ENCODE results near the gene EXT2.
A peak's percentile ranks its signal among the peaks of the same experiment; 100 is the strongest.

Gene EXT2

GRCh38 chr11:44088377-44088776 lies 7.1 kb upstream of the EXT2 start:
- no peak for DNase-seq

GRCh38 chr11:44088871-44089270 lies 6.6 kb upstream of the EXT2 start:
- DNase-seq: no peak

DNA sequence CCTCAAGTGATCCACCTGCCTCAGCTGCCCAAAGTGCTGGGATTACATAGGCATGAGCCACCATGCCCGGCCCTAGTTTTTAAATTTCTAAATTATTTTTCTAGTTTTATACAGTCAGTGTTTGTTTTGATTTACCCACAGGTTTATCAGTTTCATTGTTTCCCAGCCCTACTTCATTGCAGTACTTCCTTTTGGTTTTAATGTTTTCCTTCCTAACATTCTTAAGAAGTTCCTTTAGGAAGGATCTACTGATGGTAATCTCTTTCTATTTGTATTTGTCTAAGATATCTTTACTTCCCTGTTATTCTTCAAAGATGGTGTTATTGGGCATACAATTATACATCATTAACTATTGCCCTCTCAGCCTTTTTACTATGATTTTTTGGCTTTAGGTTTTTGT lies 4.9 kb upstream of the EXT2 start:
- DNase-seq: no peak

GRCh38 chr11:44094260-44094868 lies 1.1 kb upstream of the EXT2 start:
- DNase-seq: peak; percentile 42 to 69 (median 60)

GRCh38 chr11:44096360-44097185 lies 1.1 kb downstream of the EXT2 start:
- no peak for DNase-seq

GRCh38 chr11:44097821-44098220 lies 2.3 kb downstream of the EXT2 start:
- DNase-seq: no peak

DNA sequence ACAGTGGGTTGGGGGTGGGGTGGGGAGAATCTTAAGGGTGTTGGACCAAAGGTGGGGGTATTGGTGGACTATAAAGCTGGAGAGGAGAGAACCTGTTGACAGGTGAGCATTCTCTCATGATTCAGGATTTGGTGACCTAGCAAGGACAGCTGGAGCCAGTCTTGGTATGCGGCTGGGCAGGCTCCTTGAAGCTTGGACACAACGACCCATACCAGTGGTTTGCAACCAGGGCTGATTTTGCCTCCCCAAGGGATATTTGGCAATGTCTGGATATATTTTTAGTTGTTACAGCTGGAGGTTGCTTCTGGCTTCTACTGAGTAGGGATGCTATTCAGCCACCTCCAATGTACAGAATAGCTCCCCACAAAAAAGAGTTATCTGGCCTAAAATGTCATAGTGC lies 5.6 kb downstream of the EXT2 start:
- no peak for DNase-seq

DNA sequence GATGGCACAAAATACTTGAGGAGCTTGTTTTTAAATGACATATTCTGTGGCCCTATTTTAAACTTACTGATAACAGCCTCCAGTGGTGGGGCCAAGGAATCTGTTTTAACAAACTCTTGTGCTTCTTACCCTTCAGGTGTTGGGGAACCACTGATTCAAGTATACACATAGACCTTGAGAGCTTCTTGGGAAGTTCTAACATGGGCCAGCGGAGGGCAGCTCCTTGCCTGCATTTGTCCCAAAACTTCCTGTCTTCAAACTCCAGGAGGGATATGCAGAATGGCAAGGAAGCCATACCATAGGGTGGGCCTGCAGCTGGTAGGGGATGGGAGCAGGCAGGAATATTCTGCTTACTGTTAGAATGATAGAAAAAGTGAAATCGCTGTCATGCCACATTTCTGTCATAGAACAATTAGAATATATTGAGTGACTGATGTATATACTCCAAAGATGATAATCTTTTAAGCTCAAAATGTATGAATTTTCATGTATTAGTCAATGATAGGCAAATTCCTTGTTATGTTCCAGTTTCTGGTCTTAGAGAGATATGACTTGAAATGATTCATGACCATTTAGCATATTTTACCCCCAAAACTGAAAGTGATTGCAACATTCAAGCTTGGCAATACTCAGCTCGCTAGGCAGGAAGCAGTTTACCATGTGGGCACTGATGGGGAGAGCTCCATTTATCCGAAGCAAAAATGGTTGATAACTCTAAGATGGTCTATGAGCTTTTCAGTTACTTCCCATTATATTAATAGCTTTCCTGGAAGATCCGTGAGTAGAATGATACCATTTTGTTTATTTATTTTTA lies 9.2 kb downstream of the EXT2 start:
- DNase-seq: no peak

DNA sequence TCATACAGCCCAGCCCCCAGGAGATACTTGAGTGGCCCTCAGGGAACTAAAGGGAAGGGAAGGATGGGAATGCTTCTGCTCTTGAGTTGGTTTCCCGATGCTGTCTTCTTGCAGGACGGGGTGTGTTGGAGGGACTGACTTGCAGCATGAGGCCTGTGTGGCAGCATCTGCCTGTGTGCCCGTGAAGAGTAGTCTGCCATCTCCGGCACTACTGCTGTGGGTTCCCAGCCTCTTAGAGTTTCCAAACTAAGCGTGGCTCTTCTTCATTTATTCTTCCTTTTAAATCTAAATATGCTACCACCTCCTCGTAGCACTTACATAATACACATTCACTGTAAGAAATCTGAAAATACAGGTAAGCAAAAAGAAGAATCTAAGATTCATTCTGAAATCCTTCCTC lies 12.8 kb downstream of the EXT2 start:
- DNase-seq: no peak

- peak in 3 of 4 experiments; percentile 9 to 27 (median 10) for DNase-seq
Observed at GRCh38 chr11:44110231-44110679, 14.8 kb downstream of the EXT2 start.

- no peak for DNase-seq
Observed at GRCh38 chr11:44112091-44112821, 16.8 kb downstream of the EXT2 start.

- DNase-seq: no peak
Observed at GRCh38 chr11:44113018-44113417, 17.5 kb downstream of the EXT2 start.

GRCh38 chr11:44113572-44113971 lies 18.1 kb downstream of the EXT2 start:
- no peak for DNase-seq

- no peak for DNase-seq
Observed at GRCh38 chr11:44116234-44116830, 20.9 kb downstream of the EXT2 start.

GRCh38 chr11:44120169-44120568 lies 24.7 kb downstream of the EXT2 start:
- no peak for DNase-seq

DNA sequence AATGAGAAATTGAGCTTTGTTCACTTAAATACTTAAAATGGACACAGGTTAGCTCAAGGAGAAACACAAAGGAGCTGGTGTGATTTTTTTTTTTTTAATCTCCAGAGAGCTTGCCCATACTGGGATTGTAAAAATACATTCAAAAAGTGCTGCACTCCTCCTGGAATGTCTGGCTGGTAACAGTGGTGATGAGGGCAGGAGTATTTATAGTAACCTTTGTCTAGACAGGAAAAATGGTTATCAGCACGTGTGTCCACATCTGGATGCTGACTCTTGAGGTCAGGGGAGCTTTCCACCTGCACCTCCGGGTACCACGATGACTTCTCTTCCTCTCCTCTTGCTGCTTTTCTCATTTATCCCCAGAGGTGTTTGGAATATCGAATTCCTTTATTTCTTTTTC lies 30.1 kb downstream of the EXT2 start:
- DNase-seq: no peak

- no peak for DNase-seq
Observed at GRCh38 chr11:44126304-44126703, 30.8 kb downstream of the EXT2 start.

DNA sequence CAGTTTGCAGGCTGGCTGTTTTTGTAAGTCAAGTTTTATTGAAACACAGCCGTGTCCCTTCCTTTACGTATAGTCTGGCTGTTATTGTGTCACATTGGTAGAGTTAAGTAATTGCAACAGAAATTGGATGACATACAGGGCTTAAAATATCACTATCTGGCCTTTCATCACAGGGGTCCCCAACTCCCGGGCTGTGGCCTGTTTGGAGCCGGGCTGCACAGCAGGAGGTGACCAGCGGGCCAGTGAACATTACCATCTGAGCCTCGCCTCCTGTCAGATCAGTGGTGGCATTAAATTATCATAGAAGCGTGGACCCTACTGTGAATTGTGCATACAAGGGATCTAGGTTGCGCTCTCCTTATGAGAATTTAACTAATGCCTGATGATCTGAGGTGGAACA lies 31.7 kb downstream of the EXT2 start:
- no peak for DNase-seq

GRCh38 chr11:44128729-44129128 lies 33.3 kb downstream of the EXT2 start:
- no peak for DNase-seq

GRCh38 chr11:44130751-44131150 lies 35.3 kb downstream of the EXT2 start:
- no peak for DNase-seq

DNA sequence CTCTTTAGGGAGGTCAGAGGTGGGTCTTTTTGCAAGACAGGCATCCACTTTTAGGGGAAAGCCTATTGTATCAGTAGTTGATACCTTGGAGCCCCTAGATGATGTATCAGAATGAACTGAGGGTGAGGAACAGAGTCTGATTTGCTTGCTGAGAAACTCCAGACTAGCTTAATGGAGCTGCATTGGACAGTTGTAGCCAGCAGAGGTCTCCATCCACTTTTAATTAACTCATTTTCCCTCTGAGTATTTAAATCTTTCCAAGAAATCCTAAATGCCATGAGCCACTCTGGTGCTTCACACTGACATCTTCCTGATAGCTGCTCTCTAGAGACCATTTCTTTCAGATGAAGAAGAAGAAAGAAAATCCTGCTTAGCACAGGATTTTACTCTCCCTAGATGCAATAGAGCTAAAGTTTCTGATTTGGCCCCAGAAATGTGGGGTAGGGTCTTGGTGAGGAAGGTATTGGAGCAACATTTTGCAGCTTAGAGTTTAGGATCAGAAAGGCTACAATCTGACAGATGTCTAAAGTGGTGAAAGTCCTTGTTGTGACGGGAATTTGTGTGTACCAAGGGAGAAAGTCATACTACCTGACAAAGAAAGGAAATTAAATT lies 38.0 kb downstream of the EXT2 start:
- no peak for DNase-seq

DNA sequence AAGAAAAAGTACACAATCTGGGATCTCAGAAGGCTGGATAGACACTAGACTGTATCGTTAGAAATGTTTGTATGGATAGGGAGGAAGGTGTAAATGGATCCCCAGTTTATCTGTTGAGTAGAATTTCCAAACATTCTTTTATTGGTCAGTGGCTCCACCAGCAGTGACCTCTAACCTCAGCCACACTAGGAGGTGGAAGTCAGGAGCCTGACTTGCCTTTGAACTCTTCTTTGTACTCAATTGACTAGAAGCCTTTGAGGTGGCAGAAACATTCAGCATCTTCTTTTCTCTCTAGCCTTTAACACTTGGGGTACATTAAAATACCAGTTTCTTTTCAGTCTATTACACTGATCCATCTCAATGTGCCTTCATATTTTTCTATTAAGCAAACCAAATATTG lies 39.1 kb downstream of the EXT2 start:
- no peak for DNase-seq

Data from activated CD4-positive, CD25-positive, alpha-beta regulatory T cell (primary cell).